HG03575 (cell line): ENCODE data around the gene DNAI2.
"Not testable (repeated sequence)": the region's sequence is repeated elsewhere in the genome, so short reads cannot be mapped to it uniquely, and the experiment has no call there.

Source experiments
- ATAC-seq: cut with Tn5 transposase; IDR thresholded peaks from one replicate; pipeline ENCODE4 v1.9.1; 2021; ENCODE audit not compliant: unreplicated experiment, insufficient number of reproducible peaks, low FRiP score; ENCODE audit errors: extremely low read depth

DNAI2 gene

DNA sequence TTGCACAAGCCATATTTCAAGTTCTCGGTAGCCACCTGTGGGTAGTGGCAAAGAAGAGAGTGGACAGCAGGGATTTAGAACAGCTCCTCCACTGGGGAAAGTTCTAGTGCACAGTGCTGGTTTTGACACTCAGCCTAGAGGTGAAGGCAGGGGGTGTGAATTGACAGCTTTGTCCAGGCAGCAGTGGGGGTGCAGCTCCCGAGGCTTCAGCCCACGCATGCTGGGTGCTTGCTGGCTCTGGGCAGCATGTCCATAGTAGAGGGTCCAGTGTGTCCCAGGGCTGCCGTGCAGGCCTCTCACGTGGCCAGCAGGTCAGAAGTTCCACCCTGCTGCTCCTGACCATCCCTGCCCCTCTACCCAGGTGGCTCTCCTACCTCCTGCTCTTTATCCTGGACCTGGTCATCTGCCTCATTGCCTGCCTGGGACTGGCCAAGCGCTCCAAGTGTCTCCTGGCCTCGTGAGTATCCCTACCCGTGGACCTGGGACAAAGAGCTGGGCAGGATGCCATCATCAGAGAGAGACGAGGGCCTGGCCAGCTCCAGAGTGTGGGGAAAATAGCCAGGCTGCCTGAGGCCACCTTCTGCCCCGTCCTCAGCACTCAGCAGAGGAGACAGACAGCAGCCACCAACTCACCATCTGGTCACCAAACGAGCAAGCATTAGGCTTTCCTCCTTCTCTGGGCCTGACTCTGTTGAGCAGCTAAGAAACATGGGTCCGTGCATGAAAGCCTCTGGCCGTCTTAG, 30.9 kb upstream of the DNAI2 start:
- ATAC-seq, result no peak

DNA sequence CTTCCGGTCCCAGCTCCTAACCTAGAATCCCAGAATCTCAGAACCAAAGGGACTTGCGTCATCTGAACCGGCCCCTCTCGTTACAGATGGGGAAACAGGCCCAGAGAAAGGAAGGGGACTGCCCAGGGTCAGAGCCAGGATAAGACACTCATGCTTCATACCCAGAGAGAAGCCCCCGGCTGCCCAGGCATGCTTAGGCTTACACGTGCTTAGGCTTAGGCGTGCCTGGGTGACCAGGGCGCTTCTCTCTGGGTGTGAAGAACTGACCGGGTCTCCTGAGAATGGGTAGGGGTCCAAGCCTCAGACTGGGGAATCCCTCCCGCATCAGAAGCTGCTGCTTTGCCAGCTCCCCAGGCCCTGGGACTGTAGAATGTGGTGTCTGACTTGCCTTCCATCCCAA, 29.9 kb upstream of the DNAI2 start:
- ATAC-seq, result no peak

DNA sequence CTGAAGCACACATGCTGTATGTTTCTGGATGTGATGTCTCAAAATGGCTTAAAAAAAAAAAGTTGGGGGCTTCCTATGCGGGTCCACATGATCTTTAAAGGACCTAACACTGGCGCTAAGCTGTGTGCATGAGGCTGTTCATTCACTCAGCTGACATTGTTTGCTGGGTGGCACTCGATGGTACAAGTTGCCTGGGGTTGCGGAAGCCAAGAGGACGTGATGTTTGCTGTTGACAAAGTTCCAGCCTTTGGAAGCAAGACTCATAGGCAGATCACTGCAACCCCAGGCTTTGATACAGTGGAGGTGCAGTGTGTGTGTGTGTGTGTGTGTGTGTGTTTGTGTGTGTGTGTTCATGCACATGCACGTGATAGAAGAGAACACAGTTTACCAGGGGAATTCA, 29.5 kb upstream of the DNAI2 start:
- no peak for ATAC-seq

DNA sequence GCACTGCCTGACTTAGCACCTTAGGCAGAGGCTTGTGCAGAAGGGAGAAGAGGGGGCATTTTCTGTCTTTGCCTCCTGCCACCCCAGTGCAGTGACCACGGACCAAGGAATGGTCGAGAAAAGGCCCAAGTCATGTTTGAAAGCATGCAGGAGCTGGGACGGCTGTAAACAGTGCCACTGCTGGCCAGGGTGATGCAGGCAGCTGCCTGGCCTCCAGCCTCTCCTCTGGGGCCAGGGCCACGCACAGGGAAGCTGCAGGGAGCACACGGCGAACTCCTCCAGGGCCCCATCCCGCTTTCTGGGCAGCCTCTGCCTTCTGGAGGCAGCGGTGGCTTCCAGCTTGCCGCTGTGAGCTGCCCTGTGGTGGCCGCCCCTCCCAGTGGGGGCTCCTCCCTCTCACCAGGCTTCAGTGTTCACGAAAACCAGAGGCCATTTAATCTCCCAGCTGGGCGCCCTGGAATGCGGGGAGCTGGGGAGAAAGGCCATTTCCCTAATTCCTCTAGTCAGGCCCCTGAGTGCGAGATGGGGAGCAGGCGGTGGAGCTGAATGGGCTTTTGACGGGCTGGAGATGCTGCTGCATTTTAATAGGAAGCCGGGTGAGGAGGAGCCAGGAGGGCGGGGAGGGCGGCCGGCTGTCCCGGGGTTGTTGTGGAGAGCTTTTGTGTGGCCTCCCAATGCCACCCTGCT, 28.7 kb upstream of the DNAI2 start:
- no peak for ATAC-seq

DNA sequence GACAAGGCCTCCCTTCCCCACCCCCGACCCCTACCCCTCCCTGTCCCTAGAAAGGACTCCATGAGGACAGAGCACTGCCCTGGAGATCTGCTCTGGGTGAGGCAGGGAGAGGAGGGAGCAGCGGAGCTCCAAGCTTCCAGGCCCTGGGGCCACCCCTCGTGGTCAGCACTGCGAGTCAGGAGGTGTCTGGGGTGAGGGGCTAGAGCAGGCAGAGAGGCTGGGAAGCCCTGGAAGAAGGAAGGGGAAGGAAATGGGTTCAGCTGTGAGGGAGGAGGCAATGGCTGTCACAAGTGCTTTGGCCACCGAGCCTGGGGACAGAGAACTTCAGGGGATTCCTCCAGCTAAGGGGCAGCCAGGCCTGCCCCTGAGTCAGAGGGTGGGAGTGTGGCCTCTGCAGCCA, 28.2 kb upstream of the DNAI2 start:
- no peak for ATAC-seq

DNA sequence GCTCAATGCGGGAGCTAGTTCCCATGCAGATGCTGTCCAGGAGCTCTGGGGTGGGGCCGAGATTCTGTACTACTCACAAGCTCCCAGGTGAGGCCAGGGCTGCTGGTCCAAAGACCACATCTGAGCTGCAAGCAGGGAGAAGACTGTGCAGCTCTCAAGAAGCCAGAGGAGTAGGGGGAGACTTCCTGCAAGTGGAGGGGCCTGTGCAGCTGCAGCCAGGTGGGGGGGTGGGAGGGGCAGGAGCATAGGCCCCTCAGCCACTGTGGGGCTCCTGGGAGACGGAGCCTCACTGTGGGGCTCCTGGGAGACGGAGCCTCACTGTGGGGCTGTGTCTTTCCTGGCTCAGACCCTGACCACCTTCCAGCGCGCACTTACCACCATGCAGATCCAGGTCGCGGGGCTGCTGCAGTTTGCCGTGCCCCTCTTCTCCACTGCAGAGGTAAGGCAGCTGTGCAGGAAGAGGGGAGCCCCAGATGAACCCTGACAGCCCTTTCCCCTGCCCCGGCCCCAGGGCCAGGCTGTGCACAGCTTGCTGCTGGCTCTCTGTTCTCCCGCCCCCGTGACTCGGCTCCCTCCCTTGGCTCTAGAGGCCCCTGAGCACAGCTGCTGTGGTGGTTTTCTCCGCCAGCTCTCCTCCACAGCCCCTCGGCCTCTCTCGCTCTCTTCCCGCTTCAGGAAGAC, 24.3 kb upstream of the DNAI2 start:
- ATAC-seq, result no peak

DNA sequence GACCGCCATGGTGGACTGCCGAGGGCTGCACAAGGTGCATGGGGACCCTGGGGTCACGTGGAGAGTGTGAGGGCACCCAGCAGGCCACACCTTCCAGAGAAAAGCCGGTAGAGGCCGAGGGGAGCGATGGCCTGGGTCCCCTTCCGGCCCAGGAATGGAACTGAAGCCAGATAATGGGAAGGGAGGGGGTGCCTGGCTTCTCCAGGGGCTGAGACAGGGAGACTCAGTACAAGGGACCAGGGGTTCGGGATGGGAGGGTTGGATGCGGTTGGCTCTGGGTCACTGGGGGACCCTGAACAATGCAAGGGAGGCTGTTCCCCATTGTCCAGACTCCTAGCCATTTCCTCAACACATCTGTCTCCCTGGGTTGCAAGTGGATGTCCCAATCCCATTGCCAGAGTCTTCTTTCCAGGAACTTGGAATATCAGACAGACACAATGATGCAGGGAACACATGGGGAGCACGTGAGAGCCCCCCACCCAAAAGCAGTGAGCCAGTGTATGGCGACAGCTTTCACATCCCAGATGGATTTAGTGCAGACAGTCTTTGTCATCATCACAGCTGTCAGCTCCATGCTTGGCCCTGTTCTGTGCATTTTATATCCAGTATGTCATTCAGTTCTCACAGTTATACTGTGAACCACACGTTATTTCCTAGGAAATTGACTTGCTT, 23.6 kb upstream of the DNAI2 start:
- no peak for ATAC-seq

DNA sequence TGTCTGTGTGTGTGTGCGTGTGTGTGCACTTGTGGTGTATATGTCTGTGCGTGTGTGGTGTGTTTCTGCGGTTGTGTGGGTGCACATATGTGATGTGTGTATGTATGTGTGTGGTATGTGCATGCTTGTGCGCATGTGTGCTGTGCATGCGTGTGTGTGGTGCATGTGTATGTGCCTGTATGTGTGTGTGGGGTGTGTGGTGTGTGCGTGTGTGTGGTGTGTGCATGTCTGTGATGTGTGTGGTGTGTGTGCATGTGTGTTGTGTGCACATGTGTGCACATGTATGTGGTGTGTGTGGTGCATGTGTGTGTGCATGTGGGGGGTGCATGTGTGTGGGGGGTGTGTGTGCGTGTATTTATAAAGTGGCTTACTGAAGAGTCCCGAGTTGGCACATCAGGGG, 23.0 kb upstream of the DNAI2 start:
- ATAC-seq, result no peak

DNA sequence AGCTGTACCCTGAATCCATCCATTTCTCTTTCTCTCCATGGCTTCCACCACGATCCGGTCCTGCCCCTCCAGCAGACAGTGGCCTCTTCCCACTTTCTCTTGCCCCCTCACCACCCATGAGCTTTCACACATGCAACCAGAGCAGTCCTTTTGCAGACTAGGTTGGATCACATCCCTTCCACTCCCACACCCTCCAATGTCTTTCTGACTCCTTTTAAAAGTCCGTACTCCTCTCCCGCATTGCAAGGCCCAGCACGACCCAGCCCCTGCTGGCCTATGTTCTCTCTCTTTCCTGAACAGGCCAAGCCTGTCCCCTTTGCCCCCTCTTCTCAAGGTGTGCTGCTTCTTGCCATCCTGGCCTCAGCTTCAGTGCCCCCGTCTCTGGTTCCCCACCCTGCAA, 22.5 kb upstream of the DNAI2 start:
- no peak for ATAC-seq

DNA sequence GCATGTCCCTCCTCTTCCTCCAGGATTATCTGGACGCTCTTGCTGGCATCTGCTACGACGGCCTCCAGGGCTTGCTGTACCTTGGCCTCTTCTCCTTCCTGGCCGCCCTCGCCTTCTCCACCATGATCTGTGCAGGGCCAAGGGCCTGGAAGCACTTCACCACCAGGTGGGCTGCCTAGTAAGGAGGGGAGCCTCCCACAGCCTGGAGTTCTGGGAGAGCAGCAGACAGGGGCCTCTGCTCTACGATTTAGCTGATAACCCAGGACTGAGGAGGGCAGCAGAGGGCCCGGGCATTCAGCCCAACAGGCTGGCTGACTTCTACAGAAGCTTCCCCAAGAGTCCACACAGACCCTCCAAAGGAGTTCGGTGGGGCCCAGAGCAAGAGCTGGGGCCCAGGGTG, 21.8 kb upstream of the DNAI2 start:
- no peak for ATAC-seq

DNA sequence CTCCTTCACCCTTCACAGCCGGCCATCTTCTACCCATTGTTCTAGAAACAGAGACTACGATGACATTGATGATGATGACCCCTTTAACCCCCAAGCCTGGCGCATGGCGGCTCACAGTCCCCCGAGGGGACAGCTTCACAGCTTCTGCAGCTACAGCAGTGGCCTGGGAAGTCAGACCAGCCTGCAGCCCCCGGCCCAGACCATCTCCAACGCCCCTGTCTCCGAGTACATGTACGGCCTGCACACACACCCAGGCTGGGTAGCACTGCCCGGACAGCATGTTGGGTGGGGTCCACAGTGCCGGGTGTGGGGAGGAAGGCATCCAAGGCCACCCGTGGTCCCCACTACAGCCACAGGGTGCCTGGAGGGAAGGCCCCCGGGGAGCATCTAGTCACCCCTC, 21.0 kb upstream of the DNAI2 start:
- no peak for ATAC-seq

DNA sequence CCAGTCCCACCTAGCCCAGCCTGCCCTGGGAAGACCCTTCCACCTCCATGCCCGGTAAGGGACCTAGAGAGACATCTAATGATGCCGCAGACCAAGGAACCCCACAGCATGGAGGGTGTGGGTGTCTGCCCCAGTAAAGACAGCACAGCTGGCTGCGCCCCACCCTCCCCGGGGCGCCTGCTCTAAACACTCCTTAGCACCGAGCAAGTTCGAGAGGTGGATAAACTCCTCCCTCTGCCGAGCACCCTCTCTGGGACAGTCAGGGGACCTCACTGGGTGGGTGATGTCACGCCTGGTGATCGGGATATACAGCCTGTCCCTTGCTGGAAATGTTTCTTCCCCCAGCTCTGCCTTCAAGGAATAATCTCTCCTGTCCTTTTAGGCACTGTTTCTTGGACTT, 16.7 kb upstream of the DNAI2 start:
- ATAC-seq, result no peak

DNA sequence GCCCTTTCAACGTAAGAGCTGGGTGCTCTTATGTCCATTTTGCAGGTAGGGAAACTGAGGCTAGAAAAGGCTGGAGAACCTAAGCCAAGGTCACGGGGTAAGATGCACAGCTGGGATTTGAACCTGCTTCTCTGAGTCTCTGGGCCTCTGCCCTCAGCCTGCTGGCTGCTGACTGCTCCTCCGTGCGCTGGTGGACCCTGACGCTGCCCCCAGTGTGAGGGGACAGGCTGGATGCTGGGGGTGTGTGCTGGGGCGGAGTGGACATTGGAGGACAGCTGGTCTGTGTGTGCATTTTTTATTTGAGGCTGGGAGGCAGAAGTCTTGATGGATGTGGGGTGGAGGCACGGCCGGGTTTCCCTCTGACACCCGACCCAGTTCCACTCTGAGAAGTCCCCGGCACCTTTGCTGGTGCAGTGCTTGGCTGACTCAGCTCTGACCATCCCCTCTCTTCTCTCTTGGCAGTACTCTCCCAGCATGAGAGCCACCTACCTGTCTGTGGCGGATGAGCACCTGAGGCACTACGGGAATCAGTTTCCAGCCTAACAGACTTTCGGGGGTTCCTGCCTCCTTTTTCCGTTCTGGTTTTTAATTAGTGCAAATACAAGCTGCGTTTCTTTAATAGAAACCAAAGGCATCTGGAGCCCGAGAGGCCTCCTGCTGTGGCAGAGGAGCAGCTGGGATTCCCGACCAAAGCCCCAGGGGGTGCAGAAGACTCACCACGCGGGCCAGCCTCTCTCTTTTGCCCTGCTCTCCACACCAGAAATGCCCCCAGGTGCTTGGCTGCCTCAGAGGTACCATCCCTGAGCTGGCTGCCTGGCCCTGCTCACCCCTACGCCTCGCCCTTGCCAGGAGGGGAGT, 14.1 kb upstream of the DNAI2 start:
- no peak for ATAC-seq

DNA sequence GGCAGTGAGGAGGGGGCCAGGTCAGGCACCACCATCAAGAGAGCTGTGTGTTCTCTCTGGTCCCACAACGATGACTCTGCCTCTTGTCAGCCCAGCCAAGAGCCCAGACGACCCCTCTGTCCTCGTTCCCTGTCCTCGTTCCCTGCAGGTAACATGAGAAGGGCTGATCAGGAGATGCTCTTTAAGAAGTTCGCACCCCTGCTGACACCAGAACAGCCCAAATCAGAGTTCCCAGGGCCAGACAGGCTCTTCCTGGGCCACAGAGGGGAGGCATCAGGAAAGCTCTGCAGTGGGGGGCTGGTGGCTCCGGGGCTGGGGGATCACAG, 13.5 kb upstream of the DNAI2 start:
- no peak for ATAC-seq

DNA sequence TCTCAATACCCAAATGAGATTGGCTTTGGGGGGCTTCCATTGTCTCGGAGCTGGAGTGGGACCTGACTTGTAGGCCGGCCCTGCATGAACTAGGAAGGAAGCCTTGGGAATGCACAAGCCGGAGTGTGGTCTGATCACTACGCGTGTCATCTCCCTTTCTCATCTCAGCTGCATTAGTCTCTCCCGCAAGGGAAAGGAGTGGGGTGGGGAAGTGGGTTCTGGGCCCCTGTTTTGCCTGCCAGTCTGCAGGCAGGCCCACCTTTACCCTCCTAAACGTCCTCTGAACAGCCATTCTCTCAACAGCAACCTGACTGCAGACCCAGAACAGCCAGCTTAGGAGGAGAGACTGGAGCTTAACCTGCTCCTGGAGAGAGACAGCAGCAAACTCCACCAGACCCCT, 11.4 kb upstream of the DNAI2 start:
- no peak for ATAC-seq

DNA sequence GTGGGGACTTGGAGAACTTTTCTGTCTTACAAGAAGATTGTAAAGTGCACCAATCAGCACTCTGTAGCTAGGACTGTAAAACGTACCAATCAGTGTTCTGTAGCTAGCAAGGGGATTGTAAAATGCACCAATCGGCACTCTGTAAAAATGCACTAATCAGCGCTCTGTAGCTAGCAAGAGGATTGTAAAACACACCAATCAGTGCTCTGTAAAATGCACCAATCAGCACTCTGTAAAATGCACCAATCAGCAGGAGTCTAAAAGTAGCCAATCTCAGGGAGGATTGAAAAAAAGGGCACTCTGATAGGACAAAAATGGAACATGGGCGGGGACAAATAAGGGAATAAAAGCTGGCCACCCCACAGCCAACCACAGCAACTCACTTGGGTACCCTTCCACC, 7.0 kb upstream of the DNAI2 start:
- ATAC-seq, result not testable (repeated sequence)

DNA sequence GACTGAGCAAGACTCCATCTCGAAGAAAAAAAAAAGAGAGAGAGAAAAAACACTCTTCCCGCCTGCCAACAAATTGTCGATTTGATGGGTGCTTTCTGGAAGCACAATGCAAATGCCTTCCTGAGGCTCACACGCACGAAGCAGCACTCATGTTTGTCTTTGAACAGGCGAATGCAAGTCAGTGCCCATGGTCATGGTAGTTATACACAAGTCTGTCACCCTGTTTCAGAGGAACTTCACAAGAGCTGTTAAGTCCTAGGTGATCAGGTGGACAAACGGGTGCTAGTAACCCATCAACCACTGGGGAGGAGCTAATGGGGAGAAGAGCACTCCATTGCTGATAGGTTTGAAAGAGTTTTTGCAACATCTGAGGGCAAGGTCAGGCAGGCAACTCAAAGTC, 6.5 kb upstream of the DNAI2 start:
- ATAC-seq, result no peak

DNA sequence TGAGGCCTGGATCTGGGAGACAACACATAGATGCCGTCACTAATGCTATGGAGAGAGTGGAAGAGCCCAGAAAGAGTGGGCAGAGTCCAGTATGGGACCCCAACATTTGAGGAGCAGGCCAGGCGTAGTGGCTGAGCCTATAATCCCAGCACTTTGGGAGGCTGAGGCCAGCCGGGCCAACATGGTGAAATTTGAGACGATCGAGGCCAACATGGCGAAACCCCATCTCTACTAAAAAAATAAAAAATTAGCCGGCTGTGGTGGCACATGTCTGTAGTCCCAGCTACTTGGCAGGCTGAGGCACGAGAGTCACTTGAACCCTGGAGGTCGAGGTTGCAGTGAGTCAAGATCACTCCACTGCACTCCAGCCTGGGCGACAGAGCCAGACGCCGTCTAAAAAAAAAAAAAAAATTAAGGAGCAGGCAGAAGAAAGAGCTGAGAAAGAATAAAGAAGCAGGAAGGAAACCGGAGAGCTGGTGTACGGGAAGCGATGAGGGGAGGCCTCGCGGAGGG, 6.0 kb upstream of the DNAI2 start:
- no peak for ATAC-seq

DNA sequence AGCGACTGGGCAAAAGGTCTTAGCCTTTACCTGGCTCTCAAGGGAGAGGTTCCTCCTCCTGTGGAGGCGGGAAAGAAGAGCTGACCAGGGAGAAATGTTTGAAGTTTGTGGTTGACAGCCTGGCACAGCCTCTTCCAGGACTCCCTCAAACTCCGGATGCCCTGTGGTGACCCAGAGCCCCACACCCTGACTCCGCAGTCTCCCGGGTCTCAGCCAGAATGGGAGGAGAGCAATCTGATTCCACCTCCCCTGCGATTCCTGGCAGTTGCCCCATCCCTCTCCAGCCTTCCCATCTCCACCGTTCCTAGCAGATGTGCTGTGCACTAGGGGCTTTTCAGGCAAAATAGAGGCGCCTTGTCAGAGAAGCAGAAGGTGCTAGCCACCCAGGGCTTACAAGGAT, 5.5 kb upstream of the DNAI2 start:
- ATAC-seq, result no peak
